Lower leg skin (tissue), 3 donors: ENCODE measurements around the gene DLX3.

Experiments
- CTCF ChIP-seq, 3 donors: fragments of 450-650 bp; IDR thresholded peaks; one replicate each; pipeline ENCODE4 v1.5.1; 2016; ENCODE audit warnings: antibody characterized with exemption in 3 of 3, mild to moderate bottlenecking in 3 of 3, moderate library complexity in 2 of 3
- POLR2A ChIP-seq, 2 donors: fragments of 450-650 bp; IDR thresholded peaks; one replicate each; pipeline ENCODE4 v1.6.1; 2016 to 2017; ENCODE audit warnings: antibody characterized with exemption in 2 of 2, mild to moderate bottlenecking in 1 of 2, moderate library complexity in 1 of 2

DNA sequence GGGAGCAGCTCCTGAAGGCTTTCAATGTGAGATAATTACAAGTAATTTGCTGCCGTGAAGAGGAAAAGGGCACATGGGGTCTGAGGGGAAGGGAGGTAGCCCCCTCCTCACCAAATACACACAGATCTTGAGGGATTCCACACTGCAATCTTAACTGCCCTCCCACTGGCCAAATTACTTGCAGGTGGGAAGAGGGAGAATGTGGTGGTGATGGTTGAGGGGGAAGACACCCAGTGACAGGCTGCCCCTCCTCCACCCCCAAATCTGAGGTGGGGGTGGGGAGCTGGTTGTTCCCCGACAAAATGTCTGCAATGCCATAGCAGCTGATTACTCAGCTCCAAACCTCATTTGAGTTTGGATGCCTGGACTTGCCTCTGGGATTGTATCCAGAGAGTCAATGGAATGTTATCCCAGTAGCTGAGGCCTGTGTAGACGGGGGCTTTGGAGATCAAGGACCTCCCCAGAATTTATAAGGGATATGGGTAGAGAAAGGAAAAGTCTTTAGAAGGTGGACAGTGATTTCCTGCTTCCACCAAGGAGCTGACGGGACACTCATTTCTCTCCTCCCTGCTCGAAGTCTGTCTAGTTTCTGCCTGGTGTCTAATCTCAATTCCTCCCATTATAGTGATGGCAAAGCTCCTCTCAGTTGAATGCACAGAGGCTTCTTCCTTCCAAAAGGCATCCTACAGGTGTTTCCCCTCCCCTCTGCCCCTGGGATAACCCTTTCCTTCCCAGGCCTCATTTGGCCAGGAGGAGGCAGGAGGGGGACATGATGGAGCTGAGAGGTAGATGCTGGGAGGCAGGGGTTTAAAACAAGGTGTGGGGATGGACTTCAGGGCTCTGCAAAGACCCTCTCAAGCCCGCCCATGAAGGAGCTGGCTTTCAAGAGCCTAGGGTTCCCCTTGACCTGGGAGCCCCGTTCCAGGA is 17.3 kb downstream of the DLX3 start:
- TF ChIP-seq CTCF (IDR thresholded peaks at IDR 0.05) (no peak), POLR2A (IDR thresholded peaks at IDR 0.05) (no peak)
